ENCODE results near the gene ZNF277.
"Not testable (repeated sequence)": the region's sequence is repeated elsewhere in the genome, so short reads cannot be mapped to it uniquely, and the experiment has no call there.

Gene ZNF277

DNA sequence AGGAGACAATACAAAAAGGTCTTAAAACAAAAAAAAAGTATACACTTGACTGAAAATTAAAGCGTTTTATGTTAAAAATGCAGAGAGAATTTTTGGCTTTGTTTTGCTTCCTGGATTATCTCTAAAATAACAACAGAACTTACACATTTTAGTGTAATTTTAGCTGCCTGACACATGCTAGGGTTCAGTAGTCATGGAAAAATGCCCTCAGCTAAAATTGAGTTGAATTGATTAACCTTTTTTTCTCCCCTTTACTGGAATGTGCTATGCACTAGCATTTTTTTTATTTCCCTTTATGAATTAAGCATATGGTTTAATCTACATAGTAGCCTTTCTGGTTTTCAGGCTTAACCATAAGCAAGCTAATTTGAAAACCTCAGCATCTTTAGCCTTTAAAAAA lies 89.9 kb downstream of the ZNF277 start:
- no peak for DNase-seq

DNA sequence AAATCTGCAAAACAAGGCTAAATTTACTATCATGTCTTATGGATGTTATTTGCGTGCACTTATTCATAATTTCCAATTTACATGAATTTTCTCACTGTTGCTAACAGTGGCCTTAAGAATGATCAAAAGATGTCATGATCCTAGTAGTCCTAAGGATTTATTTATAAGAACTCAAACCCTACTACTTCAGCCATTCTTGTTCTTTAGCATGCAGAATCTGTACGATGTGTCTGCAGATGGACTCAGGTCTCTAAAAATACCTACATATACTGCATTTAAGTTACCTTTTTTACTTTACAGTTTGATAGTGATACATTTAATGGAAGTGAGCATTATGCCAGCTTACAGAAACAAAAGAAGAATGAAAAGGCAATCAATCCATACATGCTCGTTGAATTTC lies 91.2 kb downstream of the ZNF277 start:
- no peak for DNase-seq

DNA sequence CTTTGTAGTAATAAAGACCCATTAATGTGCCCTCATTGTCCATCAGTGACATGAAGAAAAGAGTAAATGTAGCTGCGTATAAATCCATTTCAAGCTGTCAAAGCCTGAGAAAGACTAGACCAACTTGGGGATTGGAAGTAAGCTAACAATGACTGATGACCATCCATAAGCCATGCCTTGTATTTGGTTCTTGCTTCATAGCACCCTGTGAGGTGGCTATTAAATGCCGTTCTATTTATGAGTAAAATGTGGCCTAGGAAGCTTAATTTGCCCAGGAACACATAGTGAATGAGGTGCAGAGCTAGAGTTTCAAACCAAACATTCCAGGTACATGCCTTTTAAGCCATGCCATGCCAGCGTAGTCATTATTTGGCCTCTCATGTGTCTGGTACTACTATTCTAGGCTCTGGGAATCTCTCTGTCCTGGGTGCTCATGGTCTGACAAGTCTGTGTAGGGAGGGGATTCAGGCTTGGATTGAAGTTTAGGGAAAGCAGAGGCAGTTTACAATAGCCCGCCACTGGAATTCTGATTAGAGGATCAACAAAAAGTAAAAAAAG lies 92.1 kb downstream of the ZNF277 start:
- no peak for DNase-seq

DNA sequence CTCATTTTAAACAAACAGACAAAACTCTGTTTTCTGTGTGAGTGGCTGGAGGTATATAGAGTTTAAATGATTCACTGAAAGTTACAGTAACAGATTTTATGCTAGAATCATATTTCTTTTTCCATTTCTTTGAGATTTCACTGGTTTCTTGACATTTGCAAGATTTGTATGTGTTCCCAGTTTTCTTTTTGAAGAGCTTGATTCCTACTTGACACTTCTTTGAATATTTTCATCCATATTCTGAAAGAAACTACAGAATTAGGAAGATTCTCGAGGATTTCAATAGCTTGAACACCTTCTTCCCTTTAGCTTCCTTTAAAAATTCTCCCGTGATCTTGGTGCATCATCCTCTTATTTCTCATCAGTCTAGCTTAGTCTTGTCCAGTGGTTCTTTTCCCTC lies 93.6 kb downstream of the ZNF277 start:
- no peak for DNase-seq

DNA sequence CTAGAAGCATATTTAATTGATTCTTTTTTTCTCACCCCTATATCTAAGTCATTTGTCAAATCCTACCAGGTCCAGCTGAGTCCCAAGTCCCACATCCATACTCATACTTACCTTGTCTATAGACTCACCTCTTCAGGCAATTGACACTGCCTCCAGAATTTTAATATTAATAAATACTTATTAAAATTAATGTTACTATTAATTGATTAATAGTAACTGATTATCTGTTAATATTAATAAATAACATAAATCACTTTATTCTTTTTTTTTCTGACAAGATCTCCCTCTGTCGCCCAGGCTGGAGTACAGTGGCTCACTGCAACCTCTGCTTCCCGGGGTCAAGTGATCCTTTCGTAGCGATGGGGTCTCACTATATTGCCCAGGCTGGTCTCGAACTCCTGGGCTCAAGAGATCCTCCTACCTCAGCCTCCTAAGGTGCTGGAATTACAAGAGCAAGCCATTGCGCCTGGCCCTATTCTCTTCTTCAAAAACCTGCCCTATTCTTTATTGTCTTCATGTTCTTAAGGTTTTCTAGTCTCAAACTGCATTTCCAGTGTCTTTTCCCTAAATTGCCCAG lies 94.4 kb downstream of the ZNF277 start:
- no peak for DNase-seq

DNA sequence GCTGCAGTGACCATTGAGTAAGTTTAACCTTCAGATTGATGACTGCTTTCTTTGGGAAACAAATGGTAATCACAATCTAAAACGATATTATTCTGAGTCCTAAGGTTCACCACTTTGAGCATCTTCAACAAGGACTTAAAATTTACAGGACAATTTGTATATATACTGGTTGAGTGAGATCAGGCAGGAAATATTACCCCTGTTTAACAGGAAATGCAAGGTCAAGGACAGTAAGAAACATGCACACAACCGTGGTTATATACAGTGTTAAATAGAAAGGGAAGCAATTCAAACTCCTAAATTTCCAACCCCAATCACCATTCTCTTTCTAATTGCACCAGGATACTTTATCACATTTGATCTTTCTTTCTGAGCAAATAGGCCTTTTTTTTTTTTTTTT lies 96.1 kb downstream of the ZNF277 start:
- no peak for DNase-seq

DNA sequence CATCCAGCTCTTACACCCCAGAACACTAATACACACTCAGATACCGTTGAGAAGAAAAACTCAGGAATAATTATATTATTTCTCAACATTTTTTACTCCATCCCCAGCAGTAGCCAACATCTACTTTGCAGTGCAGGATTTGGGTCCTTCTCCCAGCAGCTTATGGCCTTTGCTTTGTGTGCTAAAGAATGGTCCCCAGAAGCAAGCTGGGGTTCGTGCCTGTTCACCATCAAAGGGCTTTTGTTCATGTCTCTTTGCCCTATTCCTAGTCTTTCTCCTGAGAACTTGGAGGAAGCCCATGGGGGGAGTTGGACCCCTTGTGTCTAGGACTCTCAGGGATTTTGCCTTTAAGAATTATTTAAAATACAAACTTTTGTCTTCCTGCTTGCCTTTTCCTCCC lies 100.4 kb downstream of the ZNF277 start:
- no peak for DNase-seq

DNA sequence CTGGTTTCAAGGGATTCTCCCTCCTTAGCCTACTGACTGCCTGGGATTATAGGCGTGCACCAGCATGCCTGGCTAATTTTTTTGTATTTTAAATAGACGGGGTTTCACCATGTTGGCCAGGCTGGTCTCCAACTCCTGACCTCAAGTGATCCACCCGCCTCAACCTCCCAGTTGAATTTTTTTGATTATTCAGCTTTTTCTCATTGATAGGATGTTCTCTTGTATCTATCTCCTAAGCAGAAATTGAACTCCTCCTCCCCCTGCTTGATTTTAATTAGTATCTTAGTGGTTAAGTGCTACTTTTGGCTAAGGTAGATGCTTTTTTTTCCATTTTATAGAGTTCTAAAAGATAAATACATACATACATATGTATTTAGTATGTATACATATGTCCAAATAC lies 101.0 kb downstream of the ZNF277 start:
- no peak for DNase-seq

DNA sequence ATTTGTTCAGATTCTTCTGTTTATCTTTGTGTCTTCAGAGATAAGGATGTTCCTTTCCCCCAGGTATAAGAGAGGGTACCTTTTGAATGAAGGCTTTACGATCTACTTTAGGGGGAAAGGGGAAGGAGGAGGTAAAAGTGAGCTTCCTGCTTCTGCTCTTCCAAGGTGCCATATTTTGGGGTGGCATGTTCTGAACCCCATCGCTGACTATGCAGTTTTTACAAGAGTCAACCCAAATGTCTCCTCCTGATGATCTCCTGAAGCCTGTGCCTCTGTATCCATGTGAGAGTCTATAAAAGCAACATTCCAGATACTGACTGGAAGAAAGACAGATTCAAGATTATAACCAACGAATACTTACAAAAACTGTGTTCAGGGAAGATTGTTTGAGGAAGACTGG lies 102.5 kb downstream of the ZNF277 start:
- DNase-seq, result no peak

DNA sequence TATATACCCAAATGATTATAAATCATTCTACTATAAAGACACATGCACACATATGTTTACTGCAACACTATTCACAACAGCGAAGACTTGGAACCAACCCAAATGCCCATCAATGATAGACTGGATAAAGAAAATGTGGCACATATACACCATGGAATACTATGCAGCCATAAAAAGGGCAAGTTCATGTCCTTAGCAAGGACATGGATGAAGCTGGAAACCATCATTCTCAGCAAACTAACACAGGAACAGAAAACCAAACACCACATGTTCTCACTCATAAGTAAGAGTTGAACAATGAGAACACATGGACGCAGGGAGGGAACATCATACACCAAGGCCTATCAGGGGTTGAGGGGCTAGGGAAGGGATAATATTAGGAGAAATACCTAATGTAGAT lies 110.3 kb downstream of the ZNF277 start:
- not testable (repeated sequence) for DNase-seq

DNA sequence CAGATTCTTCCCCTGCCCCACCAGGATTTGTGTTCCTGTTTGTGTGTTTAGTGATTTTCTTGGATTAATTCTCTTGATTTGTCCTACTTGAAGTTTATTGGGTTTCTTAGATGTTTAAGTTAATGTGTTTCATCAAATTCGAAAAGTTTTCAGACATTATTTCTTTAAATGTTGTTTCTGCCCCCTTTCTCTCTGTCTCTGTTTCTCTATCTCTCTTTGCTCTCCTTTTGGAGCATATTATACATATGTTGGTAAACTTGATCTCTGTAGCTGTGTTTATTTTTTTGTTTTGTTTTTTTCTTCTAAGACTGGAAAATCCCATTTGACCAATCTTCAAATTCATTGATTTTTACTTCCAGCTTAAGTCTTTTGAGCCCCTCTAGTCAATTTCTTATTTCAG lies 115.6 kb downstream of the ZNF277 start:
- DNase-seq, result no peak

DNA sequence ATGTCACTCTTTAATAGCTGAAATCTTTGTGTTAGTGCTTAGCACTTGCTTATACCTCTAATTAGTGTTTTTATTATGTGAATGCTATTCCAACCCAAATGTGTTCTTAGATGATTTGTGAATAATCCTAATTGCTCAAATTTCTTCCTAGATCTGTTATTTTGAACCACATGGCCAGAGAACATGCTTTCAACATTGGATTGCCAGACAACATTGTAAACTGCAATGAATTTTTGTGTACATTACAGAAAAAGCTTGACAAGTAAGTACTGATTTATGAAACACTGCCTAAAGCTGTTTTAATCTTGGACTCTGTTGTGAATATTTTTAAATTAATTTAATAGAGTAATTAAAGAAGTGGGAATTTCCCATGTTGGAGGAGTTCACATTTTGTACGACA lies 121.1 kb downstream of the ZNF277 start:
- DNase-seq, result no peak

DNA sequence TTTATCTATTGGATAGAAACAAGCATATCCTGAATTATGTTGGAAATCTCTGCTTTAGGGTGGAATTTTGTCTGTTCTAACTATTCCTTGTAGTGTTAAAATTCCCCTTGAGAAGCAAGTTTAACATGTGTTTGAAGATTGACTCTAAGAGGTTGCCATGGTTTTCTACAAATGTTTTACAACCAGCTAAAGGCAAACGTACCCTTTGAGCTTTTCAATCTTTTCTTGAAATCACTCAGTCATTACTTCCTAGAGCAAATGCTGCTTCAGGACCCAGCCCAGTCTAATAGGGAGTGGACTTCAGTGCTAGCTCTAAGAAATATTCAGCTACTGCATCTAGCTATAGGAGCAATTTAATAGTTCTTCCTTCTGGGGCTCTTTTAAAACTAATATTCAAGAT lies 125.0 kb downstream of the ZNF277 start:
- no peak for DNase-seq

DNA sequence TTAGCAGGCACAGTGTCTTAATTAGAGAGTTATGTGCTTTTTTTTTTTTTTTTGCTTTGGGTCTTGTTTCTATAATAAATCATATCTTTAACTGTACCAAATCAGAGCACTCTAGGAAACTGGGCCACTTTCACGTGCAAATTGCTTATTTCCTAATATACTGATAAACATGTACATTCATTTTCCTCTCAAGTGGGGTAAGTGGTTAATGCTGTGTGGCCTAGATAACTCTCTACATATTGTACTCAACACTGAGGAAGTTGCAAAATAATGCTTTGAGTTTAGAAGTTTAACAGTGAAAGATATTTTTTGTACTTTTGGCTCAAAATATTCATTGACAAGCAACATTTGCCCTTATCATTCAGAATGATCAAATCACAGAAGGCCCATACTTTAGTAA lies 127.9 kb downstream of the ZNF277 start:
- peak; percentile 53 for DNase-seq

DNA sequence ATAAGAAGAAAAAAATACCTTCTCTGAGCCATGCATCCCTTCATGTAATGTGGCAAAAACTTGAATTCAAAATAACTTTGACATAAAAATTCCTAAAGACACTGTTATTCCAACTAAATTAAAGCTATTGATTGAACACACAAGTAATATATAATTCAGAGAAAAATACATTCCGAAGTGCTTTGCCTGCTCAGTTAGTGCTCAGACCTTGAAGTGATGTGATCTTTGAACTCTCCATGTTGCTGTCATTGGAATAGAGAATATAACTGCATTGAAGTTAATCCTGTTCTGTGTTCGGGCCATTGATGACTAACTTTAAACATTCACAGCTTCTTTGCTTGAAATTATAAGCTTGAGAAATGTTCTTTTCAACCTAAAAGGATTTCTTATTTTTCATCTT lies 129.8 kb downstream of the ZNF277 start:
- no peak for DNase-seq

DNA sequence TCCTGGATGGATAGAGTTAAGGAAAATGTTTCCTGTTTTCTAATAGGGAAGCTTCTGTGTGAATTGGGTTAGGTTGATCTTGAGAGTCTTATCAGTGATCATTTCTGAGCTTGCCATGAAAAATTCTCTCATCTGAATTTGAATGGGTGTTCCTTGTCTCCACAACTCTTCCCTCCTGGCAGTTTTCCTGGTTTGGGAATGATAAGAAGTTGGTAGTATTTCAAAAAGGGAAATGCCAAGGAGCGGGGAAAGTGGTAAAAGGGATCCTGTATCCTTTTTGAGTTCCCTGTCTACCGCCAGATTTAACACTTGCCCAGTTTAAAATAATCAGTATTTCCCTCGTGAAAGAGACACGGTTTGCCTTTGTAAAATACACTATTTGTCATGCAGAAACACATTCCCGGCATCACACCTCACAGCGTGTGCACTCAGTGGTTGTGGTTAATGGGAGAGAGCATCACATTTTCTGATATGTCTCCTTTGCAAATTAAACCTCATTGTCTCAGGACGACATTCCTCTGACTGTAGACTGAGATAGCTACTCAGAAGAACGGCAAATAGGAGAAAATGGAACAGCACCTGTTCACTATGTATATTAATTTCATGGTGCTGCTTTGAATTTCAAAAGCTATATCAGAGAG lies 130.6 kb downstream of the ZNF277 start:
- no peak for DNase-seq

DNA sequence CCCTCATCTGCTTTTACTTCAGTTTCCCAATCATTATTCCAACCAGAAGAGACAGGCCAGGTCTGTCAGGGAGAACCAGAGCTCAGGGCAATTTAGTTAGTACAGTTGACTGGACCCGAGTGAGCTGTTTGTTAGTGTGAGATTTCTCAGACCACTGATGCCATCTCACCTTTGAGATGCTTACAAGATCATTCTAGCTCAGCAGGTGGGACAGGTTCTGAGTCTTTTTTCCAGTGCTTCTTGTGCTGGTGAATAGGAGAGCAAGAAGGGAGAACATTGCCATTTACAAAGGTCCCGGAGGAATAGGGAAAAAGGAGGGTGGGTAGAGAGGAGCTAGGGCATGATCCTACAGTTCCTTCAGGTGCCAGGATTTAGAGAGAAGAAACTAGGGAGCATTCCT lies 131.4 kb downstream of the ZNF277 start:
- DNase-seq, result no peak

DNA sequence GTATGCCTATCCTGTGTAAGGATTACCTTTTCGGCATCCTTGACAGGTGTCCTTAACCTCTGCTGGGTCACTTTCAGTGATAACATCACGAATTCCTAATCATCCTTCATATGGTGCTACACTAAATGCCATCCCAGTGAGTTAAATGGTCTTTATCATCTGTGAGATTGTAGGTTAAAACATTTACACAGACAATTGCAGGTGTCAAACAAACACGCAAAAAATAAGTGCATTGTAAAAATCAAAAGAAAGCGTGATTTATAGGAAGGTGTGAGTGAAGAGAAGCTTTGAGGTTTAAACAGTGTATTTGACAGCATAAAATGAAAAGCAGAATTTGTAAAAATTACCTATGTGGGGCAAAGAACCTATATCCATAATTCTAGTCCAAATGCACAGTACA lies 132.3 kb downstream of the ZNF277 start:
- no peak for DNase-seq

DNA sequence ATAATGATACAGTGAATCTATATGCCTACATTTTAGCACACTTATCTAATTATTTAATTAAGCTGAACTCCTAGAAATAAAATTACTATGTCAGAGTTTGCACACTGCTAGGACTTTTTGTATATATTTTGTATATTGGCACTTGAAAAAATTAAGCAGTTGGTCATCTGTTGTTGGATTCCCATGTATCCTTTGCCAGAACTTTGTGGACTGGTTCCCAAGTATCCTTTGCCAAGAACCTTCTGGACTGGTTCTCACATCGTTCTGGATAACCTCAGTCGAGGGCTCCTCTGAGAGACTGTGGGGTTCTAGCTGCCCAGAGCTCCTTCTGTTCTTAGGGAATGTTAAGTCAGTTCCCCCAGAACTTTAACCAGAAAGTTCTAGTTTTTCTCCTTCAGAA lies 135.0 kb downstream of the ZNF277 start:
- DNase-seq, result no peak

DNA sequence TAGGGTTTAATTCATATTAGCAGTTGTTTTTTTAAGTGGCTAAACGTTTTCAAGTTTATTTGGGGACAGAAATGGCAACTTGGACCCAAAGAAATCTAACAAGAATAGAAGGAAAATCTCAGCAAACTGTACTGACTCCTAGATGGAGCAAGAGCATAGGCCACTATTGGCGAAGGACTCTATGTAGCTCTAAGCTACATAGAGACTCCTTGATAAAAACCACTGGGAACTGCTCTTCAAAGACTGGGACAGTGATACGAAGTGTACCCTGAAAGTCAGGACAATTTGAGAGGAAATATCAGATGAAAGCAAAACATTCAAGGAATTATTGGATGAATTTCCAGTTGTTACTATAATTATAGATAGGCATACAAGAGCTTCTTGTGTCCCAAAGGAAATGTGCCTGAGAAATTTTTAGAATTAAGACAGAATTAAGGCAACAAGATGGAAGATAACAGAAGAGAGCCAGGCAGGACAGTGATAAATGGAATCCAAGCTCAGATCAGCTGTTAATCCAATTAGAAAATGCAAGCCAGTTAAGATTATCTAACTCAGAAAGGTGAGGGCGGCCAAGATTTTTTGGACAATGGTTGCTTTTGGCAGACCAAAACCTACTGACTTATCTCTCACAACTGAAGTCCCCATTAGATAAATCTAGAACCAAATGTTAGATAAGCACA lies 140.0 kb downstream of the ZNF277 start:
- no peak for DNase-seq

DNA sequence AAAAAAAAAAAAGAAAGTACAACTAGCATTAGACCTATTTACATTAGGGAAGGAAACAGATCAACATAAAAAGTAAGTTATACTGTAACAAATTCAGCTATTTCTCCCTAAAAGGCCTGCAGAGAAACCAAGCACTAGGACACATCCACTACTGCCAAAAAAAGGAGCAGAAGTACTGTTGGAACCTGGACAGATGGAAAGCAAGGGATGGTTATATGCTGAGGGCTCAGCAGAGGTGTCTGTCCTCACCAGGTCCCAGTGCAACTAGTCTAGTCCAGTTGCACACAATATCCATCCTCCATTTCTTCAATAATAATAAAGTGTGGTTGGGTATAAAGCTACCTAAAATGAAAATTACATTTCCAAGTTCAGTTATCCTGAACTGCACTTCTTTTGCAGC lies 140.6 kb downstream of the ZNF277 start:
- DNase-seq, result no peak

DNA sequence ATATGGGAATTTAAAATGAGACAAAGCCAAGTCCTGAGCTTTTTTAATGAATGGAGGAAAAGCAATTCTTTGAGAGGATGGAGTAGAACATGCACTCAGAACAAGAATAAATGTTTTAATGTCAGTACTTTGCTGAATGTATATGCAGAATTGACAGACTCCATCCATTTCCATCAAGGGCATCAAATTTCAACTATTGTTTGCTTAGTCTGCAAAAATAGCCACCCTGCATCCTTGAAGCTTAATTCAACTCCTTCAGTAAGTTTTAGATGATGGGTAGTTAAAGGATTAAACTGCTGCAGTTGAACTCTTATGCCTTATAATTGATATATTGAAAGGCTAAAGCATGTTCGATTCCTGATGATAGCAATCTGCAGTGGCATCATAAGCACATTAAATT lies 144.1 kb downstream of the ZNF277 start:
- DNase-seq, result no peak

DNA sequence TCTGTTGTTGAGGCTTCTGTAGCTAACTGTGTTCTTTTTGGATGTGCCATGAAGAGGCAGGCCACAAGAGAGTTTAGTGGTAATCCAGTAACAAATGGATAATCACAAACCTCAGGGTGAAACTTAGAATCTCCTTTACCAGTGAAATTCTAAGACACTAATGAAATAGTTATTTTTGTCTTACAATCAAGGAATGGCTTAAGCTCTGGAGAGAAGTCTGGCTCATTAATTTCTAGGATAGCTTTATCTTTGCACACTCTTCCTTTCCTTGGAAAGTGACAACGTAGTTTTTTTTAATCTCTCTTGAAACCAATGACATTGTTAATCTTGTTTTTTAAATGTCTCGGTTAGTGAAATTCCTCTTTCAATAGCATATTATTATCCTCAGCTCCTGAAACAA lies 150.1 kb downstream of the ZNF277 start:
- no peak for DNase-seq

DNA sequence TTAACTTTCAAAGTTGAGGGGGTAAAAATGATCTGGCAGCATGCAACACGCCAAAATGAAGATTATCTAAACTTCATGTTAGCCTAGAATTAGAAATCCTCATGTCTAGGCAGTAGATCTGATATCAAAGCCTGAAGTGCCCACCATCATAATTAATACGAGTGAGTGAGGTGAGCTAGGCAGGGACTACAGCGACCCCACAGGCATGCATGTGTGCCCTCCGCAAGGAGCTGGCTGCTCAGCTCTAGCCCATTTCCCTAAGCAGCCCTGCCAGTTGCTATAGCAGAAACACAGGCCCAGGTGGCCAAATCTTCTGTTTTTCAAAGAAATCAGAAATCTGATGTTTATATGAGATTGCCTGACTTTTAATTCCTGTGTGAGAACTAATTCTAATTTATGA lies 150.6 kb downstream of the ZNF277 start:
- DNase-seq, result no peak

DNA sequence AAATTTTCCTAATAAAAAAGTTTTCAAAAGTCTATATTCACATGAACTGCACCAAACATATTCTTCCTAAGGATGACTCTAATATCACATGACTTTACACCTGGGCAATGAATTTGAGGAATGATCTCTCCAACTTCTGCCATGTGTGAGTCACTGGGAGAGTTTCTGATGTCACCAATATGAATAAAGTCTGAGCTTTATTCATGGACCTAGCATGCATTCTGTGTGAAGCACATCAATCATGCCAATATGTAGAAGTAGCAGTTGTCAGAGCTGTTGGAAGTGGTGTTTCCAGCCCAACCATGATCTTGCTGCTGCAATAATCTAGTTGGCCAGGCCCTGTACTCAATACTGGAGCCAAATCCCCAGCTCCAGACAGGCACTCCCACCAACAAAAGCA lies 152.0 kb downstream of the ZNF277 start:
- DNase-seq, result no peak
